ENCODE data around the gene RNF213.
"Not testable (repeated sequence)": the region's sequence is repeated elsewhere in the genome, so short reads cannot be mapped to it uniquely, and the experiment has no call there.

Gene RNF213

DNA sequence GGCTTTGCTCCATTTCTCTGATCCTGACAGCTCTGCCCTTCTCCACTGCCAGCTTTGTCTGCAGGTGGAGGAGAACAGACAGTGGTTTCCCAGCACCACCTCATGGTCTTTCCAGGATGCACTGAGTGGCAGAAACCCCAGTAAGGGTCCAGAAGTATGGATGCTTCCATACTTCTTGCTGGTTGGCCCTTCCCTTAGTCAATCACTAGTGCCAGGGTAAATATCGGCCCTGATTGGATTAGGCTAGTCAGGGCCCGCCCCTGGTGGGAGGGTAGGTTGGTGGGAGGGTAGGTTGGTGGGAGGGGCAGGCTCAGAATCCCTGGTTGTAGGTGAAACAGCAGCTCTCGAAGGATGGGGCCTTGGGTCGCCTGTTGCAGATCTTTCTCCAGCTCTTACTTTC, 10.2 kb downstream of the RNF213 start:
- DNase-seq (ENCODE audit: low spot score) = peak; percentile 60

DNA sequence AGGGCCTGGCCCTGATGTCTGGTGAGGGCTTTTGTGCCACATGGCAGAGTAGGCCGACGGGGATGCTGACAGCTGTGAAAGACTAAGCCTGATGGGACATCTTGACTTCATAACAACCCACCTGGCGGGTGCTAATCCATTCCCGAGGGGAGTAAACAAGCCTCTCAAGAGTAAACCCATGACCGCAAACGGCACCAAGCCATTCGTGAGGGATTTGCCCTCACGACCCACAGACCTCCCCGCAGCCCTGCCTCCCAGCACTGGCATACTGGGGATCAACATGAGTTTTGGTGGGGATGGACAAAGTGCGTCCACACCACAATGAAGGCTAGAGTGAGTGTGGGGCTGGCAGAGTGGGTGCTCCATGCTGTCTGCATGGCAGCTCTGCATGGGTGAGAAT, 11.7 kb downstream of the RNF213 start:
- no peak for DNase-seq (ENCODE audit: low spot score)

DNA sequence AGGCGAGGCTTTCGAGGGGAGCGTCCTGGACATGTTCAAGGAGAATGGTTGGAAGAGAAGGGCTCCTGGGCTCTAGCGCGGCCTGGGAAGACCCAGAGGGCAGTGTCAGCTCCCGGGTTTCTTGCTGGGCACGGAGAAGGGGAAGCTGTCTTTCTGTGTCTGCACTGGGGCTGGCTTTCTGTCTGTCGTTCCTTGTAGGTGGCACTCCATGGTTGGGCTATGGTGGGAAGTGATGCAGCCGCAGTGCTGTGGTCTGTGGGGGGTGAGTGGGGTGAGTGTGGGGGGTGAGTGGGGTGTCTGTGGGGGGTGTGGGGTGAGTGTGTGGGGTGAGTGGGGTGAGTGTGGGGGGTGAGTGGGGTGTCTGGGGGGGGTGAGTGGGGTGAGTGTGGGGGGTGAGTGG, 13.7 kb downstream of the RNF213 start:
- no peak for DNase-seq (ENCODE audit: low spot score)

DNA sequence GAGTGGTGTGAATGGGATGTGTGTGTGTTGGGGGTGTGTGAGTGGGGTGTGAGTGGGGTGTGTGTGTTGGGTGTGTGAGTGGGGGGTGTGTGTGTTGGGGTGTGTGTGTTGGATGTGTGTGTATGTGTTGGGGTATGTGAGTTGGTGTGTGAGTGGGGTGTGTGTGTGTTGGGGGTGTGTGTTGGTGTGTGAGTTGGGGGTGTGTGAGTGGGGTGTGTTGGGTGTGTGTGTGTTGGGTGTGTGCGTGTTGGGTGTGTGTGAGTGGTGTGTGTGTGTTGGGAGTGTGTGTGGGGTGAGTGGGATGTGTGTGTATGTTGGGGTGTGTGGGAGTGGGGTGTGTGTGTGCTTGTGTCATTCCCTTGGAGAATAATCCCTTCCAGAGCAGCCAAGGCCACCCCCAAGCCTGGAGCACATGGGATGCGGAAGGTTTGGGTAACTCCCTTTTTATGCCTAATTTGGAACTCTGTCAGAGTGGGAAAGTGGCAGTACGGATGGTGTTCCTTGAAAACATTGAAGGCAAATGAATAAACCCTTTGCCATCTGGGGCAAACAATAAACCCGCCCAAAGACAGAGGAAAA, 14.3 kb downstream of the RNF213 start:
- DNase-seq (ENCODE audit: low spot score) = no peak

DNA sequence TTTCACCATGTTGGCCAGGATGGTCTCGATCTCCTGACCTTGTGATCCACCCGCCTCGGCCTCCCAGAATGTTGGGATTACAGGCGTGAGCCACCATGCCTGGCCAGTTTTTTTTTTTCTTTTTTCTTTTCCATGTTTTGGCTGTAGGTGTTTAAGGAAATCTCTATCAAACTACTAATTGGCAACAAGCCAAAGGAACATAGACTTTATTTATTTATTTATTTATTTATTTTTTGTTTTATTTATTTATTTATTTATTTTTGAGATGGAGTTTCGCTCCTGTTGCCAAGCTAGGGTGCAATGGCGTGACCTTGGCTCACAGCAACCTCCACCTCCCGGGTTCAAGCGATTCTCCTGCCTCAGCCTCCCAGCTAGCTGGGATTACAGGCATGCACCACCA, 15.2 kb downstream of the RNF213 start:
- not testable (repeated sequence) for DNase-seq (ENCODE audit: low spot score)

DNA sequence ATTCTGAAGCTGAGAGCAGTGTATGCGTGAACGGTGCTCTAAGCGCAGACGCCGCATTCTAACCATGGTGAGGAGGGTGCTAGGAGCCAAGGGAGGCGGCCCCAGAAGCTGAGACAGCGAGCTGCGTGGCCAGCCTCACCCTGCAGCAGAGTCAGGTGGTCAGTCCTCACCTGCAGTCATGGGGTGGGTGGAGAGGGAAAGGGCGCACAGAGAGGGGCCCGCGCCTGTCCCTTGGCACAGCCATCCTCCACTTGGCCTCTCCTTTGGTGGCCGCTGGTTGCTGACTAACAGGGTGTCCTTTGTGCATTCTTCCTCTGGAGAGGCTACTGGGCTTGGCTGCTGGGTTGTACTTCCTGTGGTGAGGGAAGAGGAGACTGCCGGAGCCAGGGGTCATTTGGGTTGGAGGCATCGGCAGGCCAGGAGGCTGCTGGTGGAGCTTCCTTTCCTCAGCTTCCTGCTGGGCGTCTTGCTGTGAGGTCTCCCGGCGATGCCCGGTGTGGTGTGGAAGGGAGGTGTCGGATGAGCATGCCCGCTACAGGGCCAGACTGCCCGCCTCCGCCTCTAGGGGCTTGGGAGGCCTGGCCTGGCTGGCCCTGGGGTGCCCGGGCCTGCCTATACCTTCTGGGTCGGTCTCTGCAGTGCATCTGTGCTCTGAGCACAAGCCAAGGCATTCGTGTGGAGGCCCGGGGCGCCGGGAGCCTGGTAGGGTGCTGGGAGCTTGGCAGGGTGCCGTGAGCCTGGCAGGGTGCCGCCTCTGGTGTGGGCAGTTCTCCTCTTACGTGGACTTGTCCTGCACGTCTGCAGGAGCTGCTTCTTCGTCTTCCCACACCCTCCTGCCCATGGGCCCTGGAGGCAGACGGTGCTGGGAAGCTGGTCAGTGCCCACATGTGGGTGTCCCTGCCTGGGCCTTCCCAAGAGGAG, 17.4 kb downstream of the RNF213 start:
- no peak for DNase-seq (ENCODE audit: low spot score)

DNA sequence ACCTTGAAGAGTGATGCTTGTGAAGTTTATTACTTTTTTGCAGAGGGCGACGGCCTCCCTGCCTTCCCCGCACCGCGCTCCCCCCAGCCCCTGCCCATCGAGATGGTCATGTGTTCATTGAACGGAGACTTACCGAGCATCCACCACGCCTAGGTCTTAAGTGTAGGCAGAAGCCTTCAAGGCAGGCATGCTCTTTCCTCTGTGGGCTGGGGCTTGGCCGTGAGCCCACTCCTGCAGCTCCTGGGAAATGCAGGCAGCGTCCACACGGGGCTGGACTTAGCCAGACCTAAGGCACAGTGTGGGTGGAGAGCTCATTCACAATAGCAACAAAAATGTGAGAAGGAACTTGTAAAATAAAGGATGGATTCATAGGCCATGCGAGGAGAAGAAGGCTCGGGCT, 19.2 kb downstream of the RNF213 start:
- peak; percentile 75 for DNase-seq (ENCODE audit: low spot score)

DNA sequence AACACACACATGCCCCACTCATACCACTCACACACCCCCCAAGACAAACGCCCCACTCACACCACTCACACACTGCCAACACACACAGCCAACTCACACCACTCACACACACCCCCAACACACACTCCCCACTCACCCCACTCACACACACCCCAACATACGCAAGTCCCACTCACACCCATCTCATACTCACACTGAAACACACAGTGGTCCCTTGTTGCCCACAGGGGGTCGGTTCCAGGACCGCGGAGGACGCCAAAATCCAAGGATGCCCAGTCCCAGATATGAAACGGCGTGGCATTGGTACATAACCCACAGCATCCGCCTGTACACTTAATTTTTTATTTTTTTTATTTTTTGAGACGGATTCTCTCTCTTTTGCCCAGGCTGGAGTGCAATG, 20.9 kb downstream of the RNF213 start:
- no peak for DNase-seq (ENCODE audit: low spot score)

DNA sequence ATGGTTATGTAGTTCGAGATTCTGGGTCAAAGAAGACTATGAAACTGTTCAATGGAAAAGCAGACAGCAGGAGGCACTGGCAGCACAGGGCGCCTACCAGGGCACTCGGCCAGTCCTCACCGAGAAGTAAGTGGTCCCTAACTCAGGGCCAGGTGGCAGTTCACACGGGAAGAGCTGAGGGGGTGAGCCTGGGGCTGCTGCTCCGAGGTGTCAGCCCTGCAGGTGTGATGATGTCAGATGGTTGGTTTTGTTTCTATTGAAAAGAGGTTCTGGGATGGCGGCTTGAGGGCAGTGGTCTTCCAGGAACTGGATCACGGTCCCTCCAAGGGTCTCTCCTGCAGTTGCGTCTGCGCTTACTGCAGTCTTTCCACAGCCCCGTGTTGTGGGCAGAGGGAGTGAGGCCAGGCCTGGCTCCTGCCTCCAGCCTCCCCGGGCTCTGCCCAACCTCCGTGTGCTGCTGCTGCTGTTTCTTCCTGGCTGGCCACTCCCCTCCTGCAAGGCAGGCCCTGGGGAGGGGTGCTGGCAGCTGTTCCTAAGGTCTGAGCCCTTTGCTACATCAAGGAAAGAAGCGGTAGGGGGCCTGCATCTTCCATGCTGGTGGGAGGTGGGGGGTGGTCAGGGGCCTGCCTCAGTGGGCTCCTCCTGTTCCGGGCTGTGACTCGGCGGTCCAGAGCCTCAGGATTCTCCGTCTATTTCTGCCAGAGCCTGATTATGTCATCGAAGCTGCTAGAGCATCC, 22.6 kb downstream of the RNF213 start:
- DNase-seq (ENCODE audit: low spot score) = no peak

DNA sequence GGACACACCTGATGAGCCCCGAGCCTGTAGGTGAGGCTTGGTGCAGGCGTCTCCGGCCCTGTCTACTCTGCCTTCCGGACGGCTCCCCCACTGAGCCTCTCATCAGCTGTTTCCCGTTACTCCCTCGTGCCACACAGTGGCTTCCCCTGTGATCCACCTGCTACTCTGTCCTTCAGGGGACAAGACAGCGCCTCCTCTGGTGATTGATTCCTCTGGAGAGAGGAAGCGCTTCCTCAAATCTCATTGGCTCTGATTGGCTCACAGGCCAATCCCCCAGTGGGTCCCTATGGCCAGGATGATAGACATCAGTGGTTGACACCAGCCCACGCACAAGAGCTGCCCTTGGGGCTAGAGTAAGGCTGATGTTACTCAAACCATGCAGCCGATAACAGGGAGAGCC, 24.0 kb downstream of the RNF213 start:
- DNase-seq (ENCODE audit: low spot score) = no peak

DNA sequence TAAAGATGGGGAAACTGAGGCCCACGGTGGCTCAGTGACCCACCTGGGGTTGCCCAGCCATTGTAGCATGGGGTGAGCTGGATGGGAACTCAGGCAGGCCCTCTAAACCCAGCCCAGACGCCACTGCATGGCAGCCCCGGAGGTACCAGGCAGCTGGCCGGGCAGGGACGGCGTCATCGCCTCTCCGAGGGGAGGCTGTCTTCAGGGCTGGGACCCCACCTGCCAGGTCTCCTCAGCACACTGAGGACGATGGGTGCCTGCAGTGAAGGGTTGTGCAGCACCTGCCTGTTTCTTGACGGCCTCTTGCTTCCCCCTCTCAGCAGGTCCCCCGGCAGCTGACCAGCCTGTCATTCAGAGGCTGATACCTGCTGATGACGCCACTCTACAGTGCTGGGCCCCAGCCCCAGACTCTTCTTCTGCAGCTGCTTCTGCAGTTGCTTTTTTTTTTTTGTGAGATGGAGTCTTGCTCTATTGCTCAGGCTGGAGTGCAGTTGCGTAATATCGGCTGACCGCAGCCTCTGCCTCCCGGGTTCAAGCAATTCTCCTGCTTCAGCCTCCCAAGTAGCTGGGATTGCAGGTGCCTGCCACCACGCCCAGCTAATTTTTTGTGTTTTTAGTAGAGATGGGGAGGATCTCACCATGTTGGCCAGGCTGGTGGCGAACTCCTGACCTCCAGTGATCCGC, 24.7 kb downstream of the RNF213 start:
- no peak for DNase-seq (ENCODE audit: low spot score)

DNA sequence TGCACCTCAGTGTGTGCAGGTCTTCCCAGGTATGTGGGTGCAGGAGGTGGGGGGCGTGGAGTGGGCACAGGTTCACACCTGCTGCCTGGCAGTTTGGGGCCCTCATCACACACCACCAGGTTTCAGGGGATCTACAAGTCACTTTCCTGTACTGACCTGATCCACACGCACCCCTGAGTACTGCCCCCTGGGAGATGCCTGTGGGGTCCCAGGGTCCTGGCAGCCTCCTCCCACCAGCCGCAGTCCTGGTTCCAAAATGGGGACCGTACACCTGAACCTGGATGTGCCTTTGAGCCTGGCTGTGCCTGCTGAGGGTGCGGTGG, 25.9 kb downstream of the RNF213 start:
- no peak for DNase-seq (ENCODE audit: low spot score)

DNA sequence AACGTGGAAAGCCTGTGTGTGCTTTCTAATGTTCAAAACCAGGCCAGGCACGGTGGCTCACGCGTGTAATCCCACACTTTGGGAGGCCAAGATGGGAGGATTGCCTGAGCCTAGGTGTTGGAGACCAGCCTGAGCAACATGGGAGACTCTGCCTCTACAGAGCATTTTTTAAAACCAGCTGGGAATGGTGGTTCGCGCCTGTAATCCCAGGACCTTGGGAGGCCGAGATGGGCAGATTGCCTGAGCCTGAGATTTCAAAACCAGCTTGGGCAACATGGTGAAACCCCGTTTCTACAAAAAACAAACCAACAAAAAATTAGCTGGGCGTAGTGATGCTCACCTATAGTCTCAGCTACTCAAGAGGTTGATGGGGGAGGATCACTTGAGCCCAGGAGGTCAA, 26.4 kb downstream of the RNF213 start:
- no peak for DNase-seq (ENCODE audit: low spot score)

DNA sequence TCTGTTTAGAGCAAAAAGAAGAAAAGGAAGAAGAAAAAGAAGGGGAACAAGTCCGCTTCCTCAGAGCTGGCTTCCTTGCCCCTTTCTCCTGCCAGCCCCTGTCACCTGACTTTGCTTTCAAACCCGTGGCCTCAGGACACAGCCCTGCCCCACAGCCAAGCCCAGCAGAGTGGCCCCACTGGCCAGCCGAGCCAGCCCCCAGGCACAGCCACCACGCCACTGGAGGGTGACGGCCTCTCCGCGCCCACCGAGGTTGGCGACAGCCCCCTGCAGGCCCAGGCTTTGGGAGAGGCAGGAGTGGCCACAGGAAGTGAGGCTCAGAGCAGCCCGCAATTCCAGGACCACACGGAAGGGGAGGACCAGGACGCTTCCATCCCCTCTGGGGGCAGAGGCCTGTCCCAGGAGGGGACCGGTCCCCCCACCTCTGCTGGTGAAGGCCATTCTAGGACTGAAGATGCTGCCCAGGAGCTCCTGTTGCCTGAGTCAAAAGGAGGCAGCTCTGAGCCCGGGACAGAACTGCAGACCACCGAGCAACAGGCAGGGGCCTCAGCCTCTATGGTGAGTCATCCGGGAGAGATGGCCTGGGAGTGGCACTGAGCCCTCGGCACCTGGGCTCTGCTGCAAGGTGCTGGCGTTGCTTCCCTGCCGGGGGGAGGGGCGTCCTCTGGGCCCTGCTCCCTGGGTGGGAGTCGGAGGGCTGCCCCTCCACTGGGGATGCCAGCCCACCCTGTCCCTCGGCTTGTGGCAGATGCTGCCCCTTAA, 27.3 kb downstream of the RNF213 start:
- DNase-seq (ENCODE audit: low spot score) = no peak

DNA sequence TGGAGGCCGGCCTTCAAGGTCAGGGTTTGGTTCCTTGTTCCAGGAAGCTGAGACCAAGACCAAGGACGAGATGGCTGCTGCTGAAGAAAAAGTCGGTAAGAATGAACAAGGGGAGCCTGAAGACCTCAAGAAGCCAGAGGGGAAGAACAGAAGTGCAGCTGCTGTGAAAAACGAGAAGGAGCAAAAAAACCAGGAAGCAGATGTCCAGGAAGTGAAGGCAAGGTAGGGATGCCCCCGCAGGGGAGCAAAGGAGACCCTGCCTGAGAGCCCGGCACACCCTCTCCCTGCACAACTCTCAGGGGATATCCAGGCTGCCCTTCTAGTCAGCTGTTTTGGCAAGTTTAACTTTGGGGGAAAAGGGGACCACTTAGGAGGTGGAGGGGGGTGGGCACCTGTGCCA, 29.0 kb downstream of the RNF213 start:
- no peak for DNase-seq (ENCODE audit: low spot score)

DNA sequence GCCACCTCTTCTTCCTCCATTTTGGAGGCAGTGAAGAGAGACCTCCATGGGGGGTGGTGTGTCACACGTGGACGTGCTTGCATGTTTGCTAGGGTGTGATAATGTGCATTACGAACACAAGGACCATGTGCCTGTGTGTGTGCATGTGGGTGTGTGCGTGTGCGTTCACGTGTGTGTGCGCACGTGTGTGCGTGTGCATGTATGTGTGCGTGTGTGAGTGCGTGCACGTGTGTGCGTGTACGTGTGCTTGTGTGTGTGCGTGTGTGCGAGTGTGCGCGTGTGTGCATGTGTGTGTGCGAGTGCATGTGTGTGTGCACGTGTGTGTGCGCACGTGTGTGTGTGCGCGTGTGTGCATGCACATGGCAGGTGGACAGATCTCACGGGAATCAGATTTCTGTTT, 29.5 kb downstream of the RNF213 start:
- no peak for DNase-seq (ENCODE audit: low spot score)

DNA sequence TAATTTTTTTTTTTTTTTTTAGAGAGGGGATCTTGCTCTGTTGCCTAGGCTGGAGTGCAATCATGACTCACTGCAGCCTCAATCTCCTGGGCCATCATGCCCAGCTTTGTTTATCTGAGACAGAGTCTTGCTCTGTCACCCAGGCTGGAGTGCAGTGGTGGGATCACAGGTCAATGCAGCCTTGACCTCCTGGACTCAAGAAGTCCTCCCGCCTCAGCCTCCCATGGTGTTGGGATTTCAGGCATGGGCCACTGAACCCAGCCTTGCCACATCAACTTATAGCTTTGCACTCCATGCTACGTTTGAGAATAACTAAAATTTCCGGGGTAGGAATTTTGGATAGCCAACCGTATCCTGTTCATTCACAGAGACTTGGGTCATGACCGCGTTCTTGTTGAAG, 30.6 kb downstream of the RNF213 start:
- no peak for DNase-seq (ENCODE audit: low spot score)

DNA sequence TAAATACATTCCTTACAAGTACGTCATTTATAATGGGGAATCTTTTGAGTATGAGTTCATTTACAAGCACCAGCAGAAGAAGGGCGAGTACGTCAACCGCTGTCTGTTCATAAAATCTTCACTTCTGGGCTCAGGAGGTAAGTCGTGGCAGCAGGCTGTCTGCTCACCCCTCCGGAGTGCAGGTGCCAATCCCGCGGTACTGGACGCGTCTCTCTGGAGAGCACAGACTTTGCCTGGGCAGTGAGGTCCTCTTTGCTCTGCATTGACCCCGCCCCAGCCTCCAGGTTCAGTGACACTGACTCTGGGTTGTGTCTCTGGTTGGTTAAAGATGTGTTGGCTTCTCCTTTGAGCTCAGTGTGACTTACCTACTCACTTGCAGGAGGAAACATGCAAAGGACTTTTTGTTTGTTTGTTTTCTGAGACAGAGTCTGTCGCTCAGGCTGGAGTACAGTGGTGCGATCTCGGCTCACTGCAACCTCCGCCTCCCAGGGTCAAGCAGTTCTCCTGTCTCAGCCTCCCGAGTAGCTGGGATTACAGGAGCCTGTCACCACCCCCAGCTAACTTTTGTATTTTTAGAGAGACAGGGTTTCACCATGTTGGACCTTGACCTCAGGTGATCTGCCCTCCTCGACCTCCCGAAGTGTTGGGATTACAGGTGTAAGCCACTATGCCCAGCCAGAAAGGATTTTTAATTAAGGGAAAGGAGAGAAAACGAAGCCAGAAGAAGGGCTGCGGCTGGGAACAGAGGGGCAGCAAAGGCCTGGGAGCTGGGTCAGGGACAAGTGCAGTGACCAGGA, 31.2 kb downstream of the RNF213 start:
- DNase-seq (ENCODE audit: low spot score) = no peak

DNA sequence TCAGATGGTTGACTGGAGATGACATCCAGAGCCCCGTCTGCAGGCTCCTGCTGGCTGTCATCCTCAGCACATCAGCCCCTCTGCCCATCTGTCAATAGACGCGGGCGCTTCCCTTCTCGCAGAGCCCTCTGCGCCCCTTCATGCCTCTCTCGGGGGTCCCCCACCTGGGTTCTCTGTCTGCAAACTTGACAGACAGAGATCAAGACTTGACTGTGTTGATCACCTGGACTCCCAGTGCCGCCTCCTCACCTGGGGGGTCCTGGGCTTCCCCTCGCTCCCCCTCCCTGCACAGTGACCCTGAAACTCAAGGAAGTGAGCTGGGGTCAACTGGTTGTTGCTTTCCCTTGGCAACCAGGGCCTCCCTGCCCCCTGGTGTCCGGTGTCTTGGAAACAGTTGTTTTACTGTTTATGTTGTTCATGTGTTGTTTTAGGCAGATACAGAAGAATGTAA, 31.9 kb downstream of the RNF213 start:
- DNase-seq (ENCODE audit: low spot score) = peak; percentile 47

DNA sequence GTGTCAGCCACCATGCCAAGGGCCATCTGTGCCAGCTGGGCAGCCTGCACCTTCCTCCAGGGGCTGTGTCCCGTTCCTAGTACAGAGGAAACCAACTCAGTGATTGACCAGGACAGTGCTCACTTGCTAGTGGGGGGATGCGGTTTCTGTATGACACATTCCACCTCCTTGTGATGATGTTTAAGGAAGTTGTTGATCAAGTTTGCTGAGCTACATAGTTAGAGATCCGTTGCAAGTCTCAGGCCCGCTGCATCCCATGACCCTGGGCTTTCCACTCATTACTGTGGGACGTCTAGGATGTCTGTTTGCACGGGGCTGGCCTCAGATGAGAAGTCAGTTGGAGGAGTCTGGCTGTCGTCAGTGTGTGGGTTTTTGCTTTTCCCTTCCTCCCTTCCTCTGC, 33.6 kb downstream of the RNF213 start:
- no peak for DNase-seq (ENCODE audit: low spot score)

DNA sequence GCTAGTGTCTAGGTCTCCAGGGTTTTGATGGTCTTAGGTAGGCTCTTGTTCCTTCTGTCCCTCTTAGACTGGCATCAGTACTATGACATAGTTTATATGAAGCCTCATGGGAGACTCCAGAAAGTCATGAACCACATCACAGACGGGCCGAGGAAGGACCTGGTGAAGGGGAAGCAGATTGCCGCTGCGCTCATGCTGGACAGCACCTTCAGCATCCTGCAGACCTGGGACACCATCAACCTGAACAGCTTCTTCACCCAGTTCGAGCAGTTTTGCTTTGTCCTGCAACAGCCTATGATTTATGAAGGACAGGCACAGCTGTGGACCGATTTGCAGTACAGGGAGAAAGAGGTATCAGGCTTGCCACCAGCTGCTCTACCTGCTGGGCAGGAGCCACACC, 34.0 kb downstream of the RNF213 start:
- no peak for DNase-seq (ENCODE audit: low spot score)

All from hepatic stellate cell (primary cell).